22Rv1 (cell line): ENCODE measurements around the gene TMEM176A.

ENCODE experiments used
- ZFX ChIP-seq: fragments of 450-650 bp; IDR thresholded peaks from 2 replicates; pipeline ENCODE4 v1.6.1; 2017; ENCODE audit warnings: antibody characterized with exemption, borderline replicate concordance
- TF ChIP-seq, protein P1 (sequence below): fragments of 450-650 bp; IDR thresholded peaks from 2 replicates; pipeline ENCODE4 v1.5.1; 2017; ENCODE audit warnings: mild to moderate bottlenecking

DNA sequence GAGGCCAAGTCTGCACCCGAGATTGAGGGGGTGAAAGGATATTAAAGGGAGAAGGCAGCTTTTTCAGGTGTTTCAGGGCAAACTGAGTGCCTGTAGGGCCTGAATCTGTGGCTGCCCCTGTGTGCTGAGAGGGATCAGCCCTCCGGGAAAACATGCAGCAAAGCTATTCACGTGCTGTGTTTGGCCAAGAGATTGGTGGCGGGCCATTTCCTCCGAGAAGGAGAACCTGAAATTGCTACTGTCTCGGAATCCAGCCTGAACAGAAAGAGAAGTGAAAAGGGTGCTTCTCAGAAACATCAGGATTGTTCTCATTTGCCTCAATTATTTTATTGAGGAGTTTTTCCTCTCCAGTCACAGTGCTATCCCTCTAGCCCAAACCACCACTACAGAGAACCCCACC is 47.3 kb upstream of the TMEM176A start:
- TF ChIP-seq, protein P1, sequence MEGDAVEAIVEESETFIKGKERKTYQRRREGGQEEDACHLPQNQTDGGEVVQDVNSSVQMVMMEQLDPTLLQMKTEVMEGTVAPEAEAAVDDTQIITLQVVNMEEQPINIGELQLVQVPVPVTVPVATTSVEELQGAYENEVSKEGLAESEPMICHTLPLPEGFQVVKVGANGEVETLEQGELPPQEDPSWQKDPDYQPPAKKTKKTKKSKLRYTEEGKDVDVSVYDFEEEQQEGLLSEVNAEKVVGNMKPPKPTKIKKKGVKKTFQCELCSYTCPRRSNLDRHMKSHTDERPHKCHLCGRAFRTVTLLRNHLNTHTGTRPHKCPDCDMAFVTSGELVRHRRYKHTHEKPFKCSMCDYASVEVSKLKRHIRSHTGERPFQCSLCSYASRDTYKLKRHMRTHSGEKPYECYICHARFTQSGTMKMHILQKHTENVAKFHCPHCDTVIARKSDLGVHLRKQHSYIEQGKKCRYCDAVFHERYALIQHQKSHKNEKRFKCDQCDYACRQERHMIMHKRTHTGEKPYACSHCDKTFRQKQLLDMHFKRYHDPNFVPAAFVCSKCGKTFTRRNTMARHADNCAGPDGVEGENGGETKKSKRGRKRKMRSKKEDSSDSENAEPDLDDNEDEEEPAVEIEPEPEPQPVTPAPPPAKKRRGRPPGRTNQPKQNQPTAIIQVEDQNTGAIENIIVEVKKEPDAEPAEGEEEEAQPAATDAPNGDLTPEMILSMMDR, result no peak
- TF ChIP-seq ZFX, result no peak
